Fibroblast of lung (primary cell): ENCODE results near the gene LIMK2.

ENCODE experiments used
- CTCF ChIP-seq, 2 donors: IDR thresholded peaks in 1 of 2; conservative IDR thresholded peaks in 1 of 2; 1 replicate in 1 of 2; 2 replicates in 1 of 2; pipeline ENCODE4 v1.5.1; 2011 to 2012; ENCODE audit warnings: low read length in 2 of 2, control low read depth in 1 of 2, inconsistent platforms in 1 of 2, low read depth in 1 of 2, mild to moderate bottlenecking in 1 of 2
- EZH2 ChIP-seq: IDR thresholded peaks from 2 replicates; pipeline ENCODE4 v1.5.1; 2012; ENCODE audit warnings: low read length, control low read depth, mild to moderate bottlenecking; ENCODE audit errors: missing control alignments

DNA sequence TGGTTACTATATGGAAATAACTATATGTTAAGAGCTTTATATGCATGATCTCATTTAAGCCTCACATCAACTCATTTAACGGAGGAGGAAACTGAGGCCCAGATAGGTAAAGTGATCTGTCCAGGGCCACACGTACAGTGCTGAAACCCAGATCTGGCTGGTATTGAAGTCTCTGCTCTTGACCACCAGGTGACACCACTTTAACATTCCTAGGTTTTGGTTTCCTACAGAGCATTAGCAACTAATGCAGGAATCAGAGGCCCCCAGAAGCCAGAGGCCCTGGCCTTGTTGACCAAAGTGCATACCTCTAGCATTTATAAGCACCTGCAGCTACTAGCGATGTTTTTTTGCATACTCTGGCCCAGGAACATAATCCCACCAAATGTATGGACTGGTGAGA, 12.9 kb upstream of the LIMK2 start:
- no peak for TF ChIP-seq CTCF (conservative IDR thresholded peaks at IDR 0.05 in 1 of 2, IDR thresholded peaks at IDR 0.05 in 1 of 2; ENCODE audit: low read depth in 1 of 2, low read length in 2 of 2)
- no peak for TF ChIP-seq EZH2
